Islet precursor cell (in vitro differentiated cells): ENCODE measurements around the gene SPRYD3.
"Not testable (repeated sequence)": the region's sequence is repeated elsewhere in the genome, so short reads cannot be mapped to it uniquely, and the experiment has no call there.

Experiments used
- DNase-seq: peaks from one replicate; pipeline ENCODE4 v3.0.0-alpha.2; 2018

SPRYD3 gene

GRCh38 chr12:53049571-53050318 lies 29.4 kb downstream of the SPRYD3 start, which contains the start of gene TNS2:
TSS of gene TNS2 (plus strand) at chr12:53050065. CDS start at chr12:53050186, 121 bp downstream.
- peak; percentile 86 for DNase-seq

GRCh38 chr12:53048780-53049401 lies 30.3 kb downstream of the SPRYD3 start:
- DNase-seq, result peak; percentile 92

- peak; percentile 85 for DNase-seq
These were observed 31.0 kb downstream of the SPRYD3 start for GRCh38 chr12:53048033-53048779.

- peak; percentile 89 for DNase-seq
These were observed 31.8 kb downstream of the SPRYD3 start for GRCh38 chr12:53047221-53048032.

- peak; percentile 93 for DNase-seq
These were observed 32.5 kb downstream of the SPRYD3 start for GRCh38 chr12:53046655-53047220.

GRCh38 chr12:53045696-53046045 lies 33.5 kb downstream of the SPRYD3 start:
- no peak for DNase-seq

- peak; percentile 47 for DNase-seq
These were observed 34.1 kb downstream of the SPRYD3 start for GRCh38 chr12:53044896-53045695.

GRCh38 chr12:53044052-53044581 lies 35.1 kb downstream of the SPRYD3 start:
- peak; percentile 81 for DNase-seq

GRCh38 chr12:53042607-53043454 lies 36.4 kb downstream of the SPRYD3 start:
- peak; percentile 63 for DNase-seq

- DNase-seq, result no peak
These were observed 39.3 kb downstream of the SPRYD3 start for GRCh38 chr12:53039851-53040250.

GRCh38 chr12:53036802-53037201 lies 42.4 kb downstream of the SPRYD3 start:
- no peak for DNase-seq

GRCh38 chr12:53034459-53034858 lies 44.7 kb downstream of the SPRYD3 start:
- DNase-seq, result peak; percentile 28

GRCh38 chr12:53033832-53034231 lies 45.4 kb downstream of the SPRYD3 start:
- DNase-seq, result peak; percentile 54

GRCh38 chr12:53031616-53032015 lies 47.6 kb downstream of the SPRYD3 start:
- DNase-seq, result no peak

- not testable (repeated sequence) for DNase-seq
These were observed 52.2 kb downstream of the SPRYD3 start for GRCh38 chr12:53027014-53027413.

- no peak for DNase-seq
These were observed 53.9 kb downstream of the SPRYD3 start for GRCh38 chr12:53025250-53025649.

GRCh38 chr12:53014709-53015108 lies 64.5 kb downstream of the SPRYD3 start:
- peak; percentile 4 for DNase-seq
